Sigmoid colon (tissue), 4 donors: ENCODE measurements around the gene SEMA3B.
A peak's percentile ranks its signal among the peaks of the same experiment; 100 is the strongest.

Experiments used
- CTCF ChIP-seq, 4 experiments: fragments of 450-650 bp in 3 of 4; fragments of 200-600 bp in 1 of 4; IDR thresholded peaks; one replicate each; pipeline ENCODE4 v1.5.1; 2016 to 2019; ENCODE audit warnings: antibody characterized with exemption in 4 of 4, mild to moderate bottlenecking in 3 of 4, moderate library complexity in 2 of 4
- POLR2A ChIP-seq, 2 donors: fragments of 450-650 bp; IDR thresholded peaks; one replicate each; pipeline ENCODE4 v1.6.1; 2016; ENCODE audit warnings: antibody characterized with exemption in 2 of 2, mild to moderate bottlenecking in 2 of 2, moderate library complexity in 2 of 2
- POLR2AphosphoS5 ChIP-seq, 4 donors: sonication (generic); formaldehyde crosslinking; IDR thresholded peaks; one replicate each; pipeline ENCODE4 v1.6.1; 2017; ENCODE audit warnings: antibody characterized with exemption in 4 of 4

GRCh38 chr3:50237754-50238548 is 31.0 kb upstream of the SEMA3B start:
- peak in 1 of 4 experiments; percentile 22 for TF ChIP-seq CTCF (IDR thresholded peaks at IDR 0.05)
- peak in 1 of 2 donors; percentile 40 for TF ChIP-seq POLR2A (IDR thresholded peaks at IDR 0.05)
- peak; percentile 48 to 89 (median 76) for TF ChIP-seq POLR2AphosphoS5 (IDR thresholded peaks at IDR 0.05)
